Measurements from ENCODE around the gene ACTL7B. TPM values are rescaled to one million over a fixed set of nuclear protein-coding genes. Genes with fewer than 3 reads are reported as not detected.

Gene ACTL7B
- total and polyA plus RNA-seq, 2 of the 4 experiments (the other 2 are of a cell fraction) = not detected

GRCh38 chr9:108813951-108814601, 41.7 kb downstream of the ACTL7B start:
- no peaks in the 10 kb centered on the region for H3K79me1 ChIP-seq (ENCODE audit: low read depth in 1 of 2, low read length in 2 of 2)
- H4K5ac ChIP-seq (ENCODE audit: low read depth, low read length) = no peak overlapping the region
- H3K4me1 ChIP-seq (ENCODE audit: control insufficient read depth, insufficient read depth, low read length) = no peaks in the 10 kb centered on the region
- no peak overlapping the region for H3K23ac ChIP-seq (ENCODE audit: low read depth, low read length)
- H2BK20ac ChIP-seq (ENCODE audit: low read depth, low read length) = no peak overlapping the region
- H2AK5ac ChIP-seq (ENCODE audit: low read depth, low read length) = no peak overlapping the region
- no peak overlapping the region for H3K18ac ChIP-seq (ENCODE audit: low read depth, low read length)
- no peak overlapping the region for H2AFZ ChIP-seq (replicated peaks; ENCODE audit: low read length, poor library complexity)
- dilution Hi-C loops (cut with HindIII; ENCODE audit: low sequenced_read_pairs, unreplicated experiment) (no loop called here), in situ Hi-C loops (cut with MboI; ENCODE audit: low sequenced_read_pairs) (no loop called here), intact Hi-C loops (cut with micrococcal nuclease) (no loop called here)
- H3K14ac ChIP-seq (replicated peaks; ENCODE audit: low read depth, low read length) = no peak overlapping the region
- no peak overlapping the region for H4K91ac ChIP-seq (ENCODE audit: insufficient read depth, low read depth, low read length)
- no peak for DNase-seq
- H2AK9ac ChIP-seq (replicated peaks; ENCODE audit: low read depth, low read length, poor library complexity) = no peak overlapping the region
- no peak overlapping the region for H3K56ac ChIP-seq (ENCODE audit: extremely low read depth, insufficient read depth, low read length)
- no peak overlapping the region for H2BK5ac ChIP-seq (ENCODE audit: low read depth, low read length, poor library complexity, severe bottlenecking)
- no peaks in the 10 kb centered on the region for H3K9me3 ChIP-seq (ENCODE audit: control insufficient read depth, insufficient read depth, low read length)
- no peak overlapping the region for H2BK15ac ChIP-seq (ENCODE audit: low read depth, low read length)
- no CpG with 5 or more reads among the region's 2 CpGs for WGBS, 2 experiments (ENCODE audit: extremely low coverage in 2 of 2, insufficient read length in 1 of 2)
- no peak overlapping the region for H2BK120ac ChIP-seq (ENCODE audit: low read depth, low read length)
- no peak overlapping the region for H3K9ac ChIP-seq (ENCODE audit: low read depth, low read length)
- no peak overlapping the region for H3K27ac ChIP-seq (ENCODE audit: insufficient read depth, low read length)
- peak; percentile 35; the same call in 1 of the 2 replicates for ATAC-seq (ENCODE audit: low read depth)
- peaks cover 2% of the 10 kb centered on the region; the same call in 1 of the 2 replicates for H3K27me3 ChIP-seq (ENCODE audit: control insufficient read depth, insufficient read depth, low read length)
- no TSS peak for BruUV-seq (replicated peaks)
- ChIA-PET CTCF (no interaction called here), POLR2A (ENCODE audit: unreplicated experiment) (no interaction called here)
- H3K4ac ChIP-seq (ENCODE audit: low read depth, low read length) = no peak overlapping the region
- H3K36me3 ChIP-seq (ENCODE audit: control insufficient read depth, insufficient read depth, low read length) = no peaks in the 10 kb centered on the region
- TF ChIP-seq RAD21 (IDR thresholded peaks at IDR 0.05; ENCODE audit: low read length) = peak; percentile 19; the same call in 1 of the 2 replicates
- no peak for TF ChIP-seq RFX5 (IDR thresholded peaks at IDR 0.05; ENCODE audit: low read depth, low read length)
- no peak overlapping the region for H3K4me3 ChIP-seq (ENCODE audit: insufficient read depth, low read depth, low read length)
- H3K9me1 ChIP-seq (ENCODE audit: insufficient read depth, low read length) = no peaks in the 10 kb centered on the region
- no peak overlapping the region for H3K4me2 ChIP-seq (ENCODE audit: low read depth, low read length)
- H4K20me1 ChIP-seq (ENCODE audit: insufficient read depth, low read length) = no peaks in the 10 kb centered on the region
- H4K8ac ChIP-seq (ENCODE audit: low read depth in 2 of 2, low read length in 2 of 2) = no peak overlapping the region

All from IMR-90 (cell line).